ENCODE measurements around the gene RIPOR3.

The RIPOR3 gene

GRCh38 chr20:50713657-50714101 is 22.3 kb upstream of the RIPOR3 start:
- Histone ChIP-seq H3K4me3 (ENCODE audit: insufficient read depth in 1 of 2, low read depth in 1 of 2, low read length in 2 of 2) (no peak overlapping the region), H2AK5ac (ENCODE audit: low read length, severe bottlenecking) (peak overlapping the region; percentile 31), H3K4ac (ENCODE audit: low read depth in 1 of 2, low read length in 2 of 2) (no peak overlapping the region), H2BK12ac (ENCODE audit: low read length in 2 of 2) (peak overlapping the region in 1 of 2 experiments; percentile 3), H3K14ac (ENCODE audit: low read length in 2 of 2) (no peak overlapping the region), H4K8ac (ENCODE audit: low read length) (no peak overlapping the region), H2BK120ac (ENCODE audit: low read depth, low read length) (no peak overlapping the region), H3K9ac (ENCODE audit: low read length) (peak overlapping the region; percentile 52), H3K27ac (ENCODE audit: low read length, poor library complexity, severe bottlenecking) (no peak overlapping the region), H3K4me2 (ENCODE audit: low read length, poor library complexity, severe bottlenecking) (no peak overlapping the region), H2BK5ac (ENCODE audit: low read depth, low read length, poor library complexity, severe bottlenecking) (no peak overlapping the region), H4K91ac (ENCODE audit: low read length) (no peak overlapping the region), H2AFZ (ENCODE audit: low read depth, low read length) (no peak overlapping the region), H3K36me3 (ENCODE audit: control insufficient read depth in 1 of 2, insufficient read depth in 2 of 2, low read depth in 1 of 2, low read length in 2 of 2) (no peaks in the 10 kb centered on the region), H3K18ac (ENCODE audit: low read depth in 1 of 2, low read length in 2 of 2) (no peak overlapping the region), H2BK15ac (ENCODE audit: low read depth, poor library complexity, severe bottlenecking) (no peak overlapping the region), H3K4me1 (ENCODE audit: control insufficient read depth, insufficient read depth, low read depth, low read length) (peaks cover 6% of the 10 kb centered on the region), H3K23ac (ENCODE audit: low read length in 2 of 2) (no peak overlapping the region), H3K27me3 (ENCODE audit: control insufficient read depth in 1 of 2, insufficient read depth in 1 of 2, low read length in 2 of 2) (no peaks in the 10 kb centered on the region), H3K9me3 (ENCODE audit: control insufficient read depth, low read length) (no peaks in the 10 kb centered on the region), H3K79me1 (replicated peaks; ENCODE audit: low read length, poor library complexity, severe bottlenecking) (no peaks in the 10 kb centered on the region)
- DNase-seq = no peak
- 59% methylated on average over 7 of the region's 7 CpGs for WGBS

DNA sequence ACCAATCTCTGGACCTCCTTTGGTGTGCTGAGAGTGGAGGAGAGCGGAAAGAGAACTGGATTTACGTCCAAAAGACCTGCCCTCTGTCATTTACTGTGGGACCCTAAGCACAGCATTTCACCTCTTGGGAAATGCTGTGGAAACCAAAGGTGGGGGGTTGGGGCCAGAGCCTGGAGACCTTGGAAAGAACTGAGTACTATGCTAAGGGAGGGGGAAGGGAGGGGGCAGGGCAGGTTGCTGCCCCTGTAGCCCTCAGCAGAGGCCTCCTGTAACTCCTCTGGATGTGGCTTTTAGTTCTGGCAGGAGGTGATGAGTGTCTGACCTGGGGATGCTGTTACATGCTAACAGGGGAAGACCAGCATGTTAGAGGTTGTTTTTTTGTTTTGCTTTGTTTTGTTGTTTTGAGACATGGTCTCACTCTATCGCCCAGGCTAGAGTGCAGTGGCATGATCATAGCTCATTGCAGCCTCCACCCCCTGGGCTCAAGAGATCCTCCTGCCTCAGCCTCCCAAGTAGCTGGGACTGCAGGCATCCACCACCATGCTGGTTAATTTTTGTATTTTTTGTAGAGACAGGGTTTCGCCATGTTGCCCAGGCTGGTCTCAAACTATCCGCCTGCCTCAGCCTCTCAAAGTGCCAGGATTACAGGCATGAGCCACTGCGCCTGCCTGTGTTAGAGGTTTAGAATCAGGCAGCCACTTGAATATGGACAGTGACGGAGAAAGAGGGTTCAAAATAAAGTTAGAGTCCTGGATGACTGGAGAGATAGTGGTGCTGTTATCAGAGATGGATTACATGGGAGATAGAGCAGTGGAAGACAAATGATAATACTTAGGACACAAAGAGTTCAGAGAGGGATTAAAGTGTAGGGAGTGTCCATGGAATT is 21.7 kb upstream of the RIPOR3 start:
- H2AFZ ChIP-seq (ENCODE audit: low read depth, low read length) = no peak overlapping the region
- H3K4ac ChIP-seq (ENCODE audit: low read depth in 1 of 2, low read length in 2 of 2) = no peak overlapping the region
- H2BK5ac ChIP-seq (ENCODE audit: low read depth, low read length, poor library complexity, severe bottlenecking) = no peak overlapping the region
- no peak overlapping the region for H3K27ac ChIP-seq (ENCODE audit: low read length, poor library complexity, severe bottlenecking)
- H3K4me2 ChIP-seq (ENCODE audit: low read length, poor library complexity, severe bottlenecking) = no peak overlapping the region
- peaks cover 6% of the 10 kb centered on the region for H3K4me1 ChIP-seq (ENCODE audit: control insufficient read depth, insufficient read depth, low read depth, low read length)
- H2BK12ac ChIP-seq (ENCODE audit: low read length in 2 of 2) = peak overlapping the region; percentile 43 to 51
- peak overlapping the region in 1 of 2 experiments; percentile 69 for H3K18ac ChIP-seq (ENCODE audit: low read depth in 1 of 2, low read length in 2 of 2)
- no peaks in the 10 kb centered on the region for H3K9me3 ChIP-seq (ENCODE audit: control insufficient read depth, low read length)
- H2BK15ac ChIP-seq (ENCODE audit: low read depth, poor library complexity, severe bottlenecking) = no peak overlapping the region
- H3K27me3 ChIP-seq (ENCODE audit: control insufficient read depth in 1 of 2, insufficient read depth in 1 of 2, low read length in 2 of 2) = no peaks in the 10 kb centered on the region
- no peak overlapping the region for H4K8ac ChIP-seq (ENCODE audit: low read length)
- no peak overlapping the region for H4K91ac ChIP-seq (ENCODE audit: low read length)
- no peak overlapping the region for H3K23ac ChIP-seq (ENCODE audit: low read length in 2 of 2)
- no peak overlapping the region for H2BK120ac ChIP-seq (ENCODE audit: low read depth, low read length)
- H3K9ac ChIP-seq (ENCODE audit: low read length) = peak overlapping the region; percentile 3
- H2AK5ac ChIP-seq (ENCODE audit: low read length, severe bottlenecking) = no peak overlapping the region
- H3K14ac ChIP-seq (ENCODE audit: low read length in 2 of 2) = no peak overlapping the region
- H3K36me3 ChIP-seq (ENCODE audit: control insufficient read depth in 1 of 2, insufficient read depth in 2 of 2, low read depth in 1 of 2, low read length in 2 of 2) = no peaks in the 10 kb centered on the region
- no peak for DNase-seq
- 90% methylated on average over 7 of the region's 7 CpGs for WGBS
- H3K4me3 ChIP-seq (ENCODE audit: insufficient read depth in 1 of 2, low read depth in 1 of 2, low read length in 2 of 2) = no peak overlapping the region
- no peaks in the 10 kb centered on the region for H3K79me1 ChIP-seq (replicated peaks; ENCODE audit: low read length, poor library complexity, severe bottlenecking)

GRCh38 chr20:50711113-50711825 is 19.9 kb upstream of the RIPOR3 start:
- H3K9me3 ChIP-seq (ENCODE audit: control insufficient read depth, low read length) = no peaks in the 10 kb centered on the region
- H2BK12ac ChIP-seq (ENCODE audit: low read length in 2 of 2) = peak overlapping the region in 1 of 2 experiments; percentile 83

DNA sequence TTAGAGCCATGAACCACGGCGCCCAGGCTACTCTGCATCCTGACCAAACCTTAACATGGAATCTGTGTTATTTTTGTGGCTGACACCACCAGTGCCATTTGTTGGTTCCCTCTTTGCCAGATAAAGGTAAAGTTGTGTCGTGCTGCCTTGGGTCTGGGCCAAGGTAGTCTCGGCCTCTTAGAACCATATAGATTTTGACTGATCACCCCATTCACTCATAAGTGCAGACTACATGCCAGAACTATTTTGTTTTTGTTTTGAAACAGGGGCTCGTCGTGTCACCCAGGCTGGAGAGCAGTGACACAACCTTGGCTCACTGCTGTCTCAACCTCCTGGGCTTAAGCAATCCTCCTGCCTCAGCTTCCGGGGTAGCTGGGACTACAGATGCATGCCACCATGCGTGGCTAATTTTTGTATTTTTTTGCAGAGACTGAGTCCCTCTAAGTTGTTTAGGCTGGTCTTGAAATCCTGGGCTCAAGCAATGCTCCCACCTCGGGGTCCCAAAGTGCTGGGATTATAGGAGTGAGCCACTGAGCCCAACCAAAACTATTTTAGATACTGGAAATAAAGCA is 19.2 kb upstream of the RIPOR3 start:
- no peak overlapping the region for H3K4me3 ChIP-seq (ENCODE audit: insufficient read depth in 1 of 2, low read depth in 1 of 2, low read length in 2 of 2)
- no peak overlapping the region for H3K23ac ChIP-seq (ENCODE audit: low read length in 2 of 2)
- no peak overlapping the region for H3K27ac ChIP-seq (ENCODE audit: low read length, poor library complexity, severe bottlenecking)
- DNase-seq = peak; percentile 39
- peak overlapping the region; percentile 24 for H3K9ac ChIP-seq (ENCODE audit: low read length)
- H4K91ac ChIP-seq (ENCODE audit: low read length) = no peak overlapping the region
- H3K4ac ChIP-seq (ENCODE audit: low read depth in 1 of 2, low read length in 2 of 2) = no peak overlapping the region
- peak overlapping the region; percentile 37 for H2BK120ac ChIP-seq (ENCODE audit: low read depth, low read length)
- no peaks in the 10 kb centered on the region for H3K79me1 ChIP-seq (replicated peaks; ENCODE audit: low read length, poor library complexity, severe bottlenecking)
- peak overlapping the region; percentile 82 for H4K8ac ChIP-seq (ENCODE audit: low read length)
- peak overlapping the region; percentile 70 to 83 for H2BK12ac ChIP-seq (ENCODE audit: low read length in 2 of 2)
- no peaks in the 10 kb centered on the region for H3K9me3 ChIP-seq (ENCODE audit: control insufficient read depth, low read length)
- H2AFZ ChIP-seq (ENCODE audit: low read depth, low read length) = no peak overlapping the region
- peak overlapping the region; percentile 12 for H2BK15ac ChIP-seq (ENCODE audit: low read depth, poor library complexity, severe bottlenecking)
- WGBS = 76% methylated on average over 8 of the region's 9 CpGs
- no peak overlapping the region for H2BK5ac ChIP-seq (ENCODE audit: low read depth, low read length, poor library complexity, severe bottlenecking)
- H3K14ac ChIP-seq (ENCODE audit: low read length in 2 of 2) = no peak overlapping the region
- peak overlapping the region in 1 of 2 experiments; percentile 28 for H3K18ac ChIP-seq (ENCODE audit: low read depth in 1 of 2, low read length in 2 of 2)
- no peaks in the 10 kb centered on the region for H3K36me3 ChIP-seq (ENCODE audit: control insufficient read depth in 1 of 2, insufficient read depth in 2 of 2, low read depth in 1 of 2, low read length in 2 of 2)
- no peak overlapping the region for H2AK5ac ChIP-seq (ENCODE audit: low read length, severe bottlenecking)
- no peak overlapping the region for H3K4me2 ChIP-seq (ENCODE audit: low read length, poor library complexity, severe bottlenecking)
- peaks cover 4% of the 10 kb centered on the region for H3K4me1 ChIP-seq (ENCODE audit: control insufficient read depth, insufficient read depth, low read depth, low read length)
- H3K27me3 ChIP-seq (ENCODE audit: control insufficient read depth in 1 of 2, insufficient read depth in 1 of 2, low read length in 2 of 2) = no peaks in the 10 kb centered on the region

More at GRCh38 chr20:50711113-50711825, 19.9 kb upstream of the RIPOR3 start:
- no peak overlapping the region for H2AFZ ChIP-seq (ENCODE audit: low read depth, low read length)
- H2BK5ac ChIP-seq (ENCODE audit: low read depth, low read length, poor library complexity, severe bottlenecking) = no peak overlapping the region
- H3K18ac ChIP-seq (ENCODE audit: low read depth in 1 of 2, low read length in 2 of 2) = no peak overlapping the region
- no peak overlapping the region for H4K91ac ChIP-seq (ENCODE audit: low read length)
- no peak overlapping the region for H3K9ac ChIP-seq (ENCODE audit: low read length)
- H3K27me3 ChIP-seq (ENCODE audit: control insufficient read depth in 1 of 2, insufficient read depth in 1 of 2, low read length in 2 of 2) = no peaks in the 10 kb centered on the region
- no peak for DNase-seq
- H3K27ac ChIP-seq (ENCODE audit: low read length, poor library complexity, severe bottlenecking) = no peak overlapping the region
- no peak overlapping the region for H3K14ac ChIP-seq (ENCODE audit: low read length in 2 of 2)
- 94% methylated on average over 13 of the region's 13 CpGs for WGBS
- no peak overlapping the region for H3K4me3 ChIP-seq (ENCODE audit: insufficient read depth in 1 of 2, low read depth in 1 of 2, low read length in 2 of 2)
- H3K36me3 ChIP-seq (ENCODE audit: control insufficient read depth in 1 of 2, insufficient read depth in 2 of 2, low read depth in 1 of 2, low read length in 2 of 2) = no peaks in the 10 kb centered on the region
- H3K4ac ChIP-seq (ENCODE audit: low read depth in 1 of 2, low read length in 2 of 2) = no peak overlapping the region
- H3K4me1 ChIP-seq (ENCODE audit: control insufficient read depth, insufficient read depth, low read depth, low read length) = peaks cover 4% of the 10 kb centered on the region
- no peak overlapping the region for H3K4me2 ChIP-seq (ENCODE audit: low read length, poor library complexity, severe bottlenecking)
- no peak overlapping the region for H2BK15ac ChIP-seq (ENCODE audit: low read depth, poor library complexity, severe bottlenecking)
- H3K79me1 ChIP-seq (replicated peaks; ENCODE audit: low read length, poor library complexity, severe bottlenecking) = no peaks in the 10 kb centered on the region
- peak overlapping the region; percentile 37 for H2BK120ac ChIP-seq (ENCODE audit: low read depth, low read length)
- H3K23ac ChIP-seq (ENCODE audit: low read length in 2 of 2) = no peak overlapping the region
- H2AK5ac ChIP-seq (ENCODE audit: low read length, severe bottlenecking) = no peak overlapping the region
- no peak overlapping the region for H4K8ac ChIP-seq (ENCODE audit: low read length)

Data from mesenchymal stem cell (in vitro differentiated cells and primary cell).